Measurements from ENCODE around the gene HERC4. TPM values are rescaled to one million over a fixed set of nuclear protein-coding genes. Genes with fewer than 3 reads are reported as not detected.

HERC4 gene
- total RNA-seq, 1 donor from 2014 or later = 41.6 TPM

DNA sequence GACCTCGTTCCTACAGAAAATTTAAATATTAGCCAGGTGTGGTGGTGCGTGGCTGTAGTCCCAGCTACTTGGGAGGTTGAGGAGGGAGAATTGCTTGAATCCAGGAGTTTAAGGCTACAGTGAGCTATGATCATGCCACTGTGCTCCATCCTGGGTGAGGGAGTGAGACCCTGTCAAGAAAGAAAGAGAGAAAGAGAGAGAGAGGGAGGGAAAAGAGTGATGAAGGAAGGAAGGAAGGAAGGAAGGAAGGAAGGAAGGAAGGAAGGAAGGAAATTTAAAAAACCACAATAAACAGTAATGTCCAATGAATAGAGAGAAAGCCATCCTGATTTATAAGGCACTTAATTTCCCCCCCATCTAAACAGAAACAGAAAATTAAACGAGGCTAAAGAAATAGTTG is 43.6 kb upstream of the HERC4 start:
- Mint-ChIP-seq H3K27me3 (ENCODE audit: low read depth) (no peaks in the 10 kb centered on the region), H3K36me3 (ENCODE audit: low read depth) (no peaks in the 10 kb centered on the region), H3K9me3 (ENCODE audit: low read depth) (no peaks in the 10 kb centered on the region), H3K4me1 (ENCODE audit: low read depth) (no peaks in the 10 kb centered on the region), H3K27ac (ENCODE audit: unreplicated experiment) (no peak overlapping the region), H3K4me3 (ENCODE audit: unreplicated experiment) (no peak overlapping the region)
- no peak for TF ChIP-seq CTCF (IDR thresholded peaks at IDR 0.05)
- DNase-seq (ENCODE audit: low spot score) = no peak

DNA sequence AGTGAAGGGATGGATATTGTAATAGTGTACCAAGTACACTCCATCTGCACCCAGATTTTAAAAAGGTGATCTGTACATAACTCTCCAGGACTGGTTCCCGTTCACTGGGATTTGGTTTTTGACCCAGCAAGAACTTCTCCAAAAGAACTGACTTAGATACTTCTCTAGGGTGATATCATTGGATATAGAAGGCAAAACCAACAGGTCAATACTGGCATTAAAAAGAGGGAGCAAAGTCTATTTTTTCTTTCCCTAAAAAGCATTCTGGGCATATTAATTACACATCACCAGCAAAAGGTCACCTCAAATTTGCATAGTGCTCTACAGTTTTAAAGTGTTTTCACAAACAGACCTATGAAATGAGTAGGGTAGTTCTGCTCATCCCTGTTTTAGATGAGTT is 37.8 kb upstream of the HERC4 start:
- DNase-seq (ENCODE audit: low spot score) = no peak
- H3K9me3 Mint-ChIP-seq (ENCODE audit: low read depth) = no peaks in the 10 kb centered on the region
- peaks cover 19% of the 10 kb centered on the region for H3K4me1 Mint-ChIP-seq (ENCODE audit: low read depth)
- no peaks in the 10 kb centered on the region for H3K27me3 Mint-ChIP-seq (ENCODE audit: low read depth)
- no peak overlapping the region for H3K27ac Mint-ChIP-seq (ENCODE audit: unreplicated experiment)
- TF ChIP-seq CTCF (IDR thresholded peaks at IDR 0.05) = no peak
- H3K4me3 Mint-ChIP-seq (ENCODE audit: unreplicated experiment) = no peak overlapping the region
- H3K36me3 Mint-ChIP-seq (ENCODE audit: low read depth) = no peaks in the 10 kb centered on the region

DNA sequence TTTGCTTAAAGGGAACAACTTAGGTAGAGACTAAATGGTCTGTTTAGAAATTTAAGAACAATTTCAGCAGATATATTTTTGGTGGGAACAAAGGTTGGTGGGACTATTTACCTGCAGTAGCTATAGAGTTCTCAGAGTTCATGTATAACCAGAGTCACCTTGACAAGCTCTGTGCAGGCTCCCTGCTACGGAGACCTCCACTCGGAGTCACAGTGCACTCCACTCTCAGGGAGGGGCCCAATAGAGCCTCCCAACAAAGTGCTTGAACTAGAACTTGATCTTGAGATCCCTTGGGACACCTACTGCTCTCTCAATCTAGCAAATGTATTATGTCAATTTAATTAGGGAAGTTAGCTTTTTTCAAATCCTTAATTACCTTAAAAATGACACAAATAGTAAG is 36.5 kb upstream of the HERC4 start:
- H3K27ac Mint-ChIP-seq (ENCODE audit: unreplicated experiment) = no peak overlapping the region
- no peaks in the 10 kb centered on the region for H3K27me3 Mint-ChIP-seq (ENCODE audit: low read depth)
- H3K4me1 Mint-ChIP-seq (ENCODE audit: low read depth) = peaks cover 23% of the 10 kb centered on the region
- no peak for DNase-seq (ENCODE audit: low spot score)
- H3K36me3 Mint-ChIP-seq (ENCODE audit: low read depth) = no peaks in the 10 kb centered on the region
- TF ChIP-seq CTCF (IDR thresholded peaks at IDR 0.05) = no peak
- H3K9me3 Mint-ChIP-seq (ENCODE audit: low read depth) = no peaks in the 10 kb centered on the region
- no peak overlapping the region for H3K4me3 Mint-ChIP-seq (ENCODE audit: unreplicated experiment)

DNA sequence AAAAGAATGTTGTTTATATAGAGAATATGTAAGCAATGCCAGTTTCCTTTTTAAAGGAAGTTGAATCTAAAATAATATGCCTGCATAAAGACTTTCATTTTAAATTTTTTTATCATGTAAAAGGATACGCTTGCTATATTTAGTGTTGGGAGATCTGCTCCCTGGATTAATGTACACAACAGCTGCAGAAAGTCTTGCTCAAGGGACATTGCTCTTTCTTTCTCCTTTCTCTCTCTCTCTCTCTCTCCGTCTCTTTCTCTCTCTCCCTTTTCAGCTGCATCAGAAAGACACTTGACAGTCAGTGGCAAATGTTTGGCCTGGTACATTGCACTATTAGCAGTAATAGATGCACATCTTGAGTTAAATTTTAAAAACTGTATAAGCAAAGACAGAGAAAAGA is 34.9 kb upstream of the HERC4 start:
- TF ChIP-seq CTCF (IDR thresholded peaks at IDR 0.05) = no peak
- Mint-ChIP-seq H3K4me3 (ENCODE audit: unreplicated experiment) (peak overlapping the region; percentile 1), H3K36me3 (ENCODE audit: low read depth) (no peaks in the 10 kb centered on the region), H3K27me3 (ENCODE audit: low read depth) (no peaks in the 10 kb centered on the region), H3K9me3 (ENCODE audit: low read depth) (no peaks in the 10 kb centered on the region), H3K4me1 (ENCODE audit: low read depth) (peaks cover 36% of the 10 kb centered on the region), H3K27ac (ENCODE audit: unreplicated experiment) (peak overlapping the region; percentile 25)
- DNase-seq (ENCODE audit: low spot score) = no peak

DNA sequence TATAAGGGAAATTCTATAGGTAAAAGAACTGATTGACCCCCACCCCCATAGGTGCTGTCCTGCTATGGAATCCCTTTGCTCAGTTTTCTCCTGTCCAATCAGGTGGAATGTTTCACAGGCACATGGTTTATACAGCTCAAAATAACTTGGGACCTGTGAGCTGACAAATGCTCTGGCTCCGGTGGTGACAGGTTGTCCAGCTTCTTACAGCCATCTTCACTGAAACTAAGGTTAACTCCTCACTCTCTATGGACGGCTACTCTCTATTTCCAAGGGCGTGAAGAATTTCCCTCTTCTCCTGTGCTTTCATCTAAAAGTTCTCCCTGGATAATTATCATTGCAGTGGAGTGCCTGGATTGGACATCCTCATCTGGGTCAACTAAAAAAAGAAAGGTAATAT is 34.2 kb upstream of the HERC4 start, which contains the start of gene MYPN:
Gene MYPN, plus strand, starts transcription at position 158 of the 400 bp plus-strand sequence. CDS start 11,951 bp downstream, outside the sequence.
- Mint-ChIP-seq H3K4me3 (ENCODE audit: unreplicated experiment) (peak within 1 kb of the TSS; percentile 1), H3K27me3 (ENCODE audit: low read depth) (no peaks in the 10 kb centered on the region), H3K36me3 (ENCODE audit: low read depth) (no peaks in the 10 kb centered on the region), H3K27ac (ENCODE audit: unreplicated experiment) (peak within 1 kb of the TSS; percentile 25), H3K4me1 (ENCODE audit: low read depth) (peaks cover 38% of the 10 kb centered on the region), H3K9me3 (ENCODE audit: low read depth) (no peaks in the 10 kb centered on the region)
- DNase-seq (ENCODE audit: low spot score) = no peak
- no peak for TF ChIP-seq CTCF (IDR thresholded peaks at IDR 0.05)

Measured in chondrocyte (in vitro differentiated cells).